Thyroid gland (tissue), 4 donors: ENCODE results near the gene KAT2A. TPM values are rescaled to one million over a fixed set of nuclear protein-coding genes. Genes with fewer than 3 reads are reported as not detected.

Source experiments
- DNase-seq, 2 donors: peaks; one replicate each; pipeline ENCODE4 v3.0.0-alpha.2; 2019
- H3K27ac ChIP-seq, 3 donors: fragments of 200-600 bp; sonication (generic); 1 replicate in 2 of 3; 2 replicates in 1 of 3; pipeline ENCODE4 v1.5.1; 2016 to 2019; ENCODE audit warnings: mild to moderate bottlenecking in 1 of 3, moderate library complexity in 1 of 3
- H3K27me3 ChIP-seq: fragments of 200-600 bp; sonication (generic); one replicate; pipeline ENCODE4 v1.5.1; 2019
- H3K36me3 ChIP-seq, 2 donors: fragments of 200-600 bp; sonication (generic); one replicate each; pipeline ENCODE4 v1.5.1; 2016 to 2019
- H3K4me1 ChIP-seq, 2 donors: fragments of 200-600 bp; sonication (generic); one replicate each; pipeline ENCODE4 v1.5.1; 2017 to 2019
- H3K4me3 ChIP-seq, 3 donors: fragments of 200-600 bp; sonication (generic); replicated peaks in 1 of 3; 1 replicate in 2 of 3; 2 replicates in 1 of 3; pipeline ENCODE4 v1.5.1; 2016; ENCODE audit warnings: mild to moderate bottlenecking in 1 of 3
- H3K9me3 ChIP-seq: fragments of 200-600 bp; sonication (generic); one replicate; pipeline ENCODE4 v1.5.1; 2017
- POLR2A ChIP-seq, 2 donors: fragments of 450-650 bp; IDR thresholded peaks; one replicate each; pipeline ENCODE4 v1.6.1; 2017; ENCODE audit warnings: antibody characterized with exemption in 2 of 2, mild to moderate bottlenecking in 2 of 2, moderate library complexity in 1 of 2
- WGBS, 2 donors: methylation state at CpG; one replicate each; pipeline ENCODE4 v1.1.5; 2017; 5-methylcytosine and 5-hydroxymethylcytosine counted together
- intact Hi-C: fragments of 100-400 bp; cut with DNase I; formaldehyde crosslinking; loops from one replicate; pipeline ENCODE4 v1.15.1; 2023
- total RNA-seq, 4 donors: library from RNA; depleted of rRNA; stranded (reverse); fragments of >200 nt; gene quantifications; one replicate each; pipeline ENCODE4 v1.2.3, GENCODE V29; 2016
- TF ChIP-seq, protein P1 (sequence below), 6 experiments: fragments of 200-600 bp in 3 of 6; fragments of 450-650 bp in 3 of 6; sonication (generic) in 3 of 6; IDR thresholded peaks; one replicate each; pipeline ENCODE4 v1.5.1; 2016 to 2019; ENCODE audit warnings: antibody characterized with exemption in 6 of 6, mild to moderate bottlenecking in 2 of 6, inconsistent platforms in 1 of 6, moderate library complexity in 1 of 6

KAT2A gene
- total RNA-seq, 4 donors from 2014 or later, result 14.2 to 37.9 (median 23.3) TPM

DNA sequence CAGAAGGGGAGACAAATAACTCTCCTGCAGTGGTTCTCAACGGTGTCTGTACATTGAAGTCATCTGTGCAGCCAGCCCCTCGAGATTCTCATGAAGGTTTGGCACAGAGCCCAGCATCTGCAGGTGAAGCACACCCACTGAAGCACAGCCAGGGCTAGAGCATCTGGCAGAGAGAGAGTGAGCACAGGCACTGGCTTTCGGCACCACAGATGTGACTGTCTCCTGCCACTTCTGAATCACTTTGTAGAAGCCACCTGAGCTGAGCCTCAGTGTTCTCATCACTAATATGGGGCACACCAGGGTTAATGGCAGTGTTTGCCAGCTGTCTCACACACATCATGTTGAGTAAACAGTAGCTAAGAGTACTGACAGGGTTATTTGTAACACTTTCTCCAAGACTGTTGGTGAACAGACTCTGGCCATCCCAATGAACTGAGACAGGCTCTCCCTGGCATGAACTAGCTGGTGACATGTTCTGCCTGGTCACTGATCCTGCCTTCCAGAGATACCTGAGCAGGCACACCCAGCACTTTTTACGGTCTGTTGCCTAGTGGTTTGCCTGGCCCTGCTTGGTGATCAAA is 12.4 kb upstream of the KAT2A start:
- DNase-seq, result peak; percentile 74 to 80
- no peaks in the 10 kb centered on the region for H3K27me3 ChIP-seq
- intact Hi-C loops, result no loop called here
- peaks cover 18% of the 10 kb centered on the region in 2 donors for H3K36me3 ChIP-seq
- peak overlapping the region; percentile 22 to 89 (median 86) for H3K27ac ChIP-seq
- TF ChIP-seq, protein P1, sequence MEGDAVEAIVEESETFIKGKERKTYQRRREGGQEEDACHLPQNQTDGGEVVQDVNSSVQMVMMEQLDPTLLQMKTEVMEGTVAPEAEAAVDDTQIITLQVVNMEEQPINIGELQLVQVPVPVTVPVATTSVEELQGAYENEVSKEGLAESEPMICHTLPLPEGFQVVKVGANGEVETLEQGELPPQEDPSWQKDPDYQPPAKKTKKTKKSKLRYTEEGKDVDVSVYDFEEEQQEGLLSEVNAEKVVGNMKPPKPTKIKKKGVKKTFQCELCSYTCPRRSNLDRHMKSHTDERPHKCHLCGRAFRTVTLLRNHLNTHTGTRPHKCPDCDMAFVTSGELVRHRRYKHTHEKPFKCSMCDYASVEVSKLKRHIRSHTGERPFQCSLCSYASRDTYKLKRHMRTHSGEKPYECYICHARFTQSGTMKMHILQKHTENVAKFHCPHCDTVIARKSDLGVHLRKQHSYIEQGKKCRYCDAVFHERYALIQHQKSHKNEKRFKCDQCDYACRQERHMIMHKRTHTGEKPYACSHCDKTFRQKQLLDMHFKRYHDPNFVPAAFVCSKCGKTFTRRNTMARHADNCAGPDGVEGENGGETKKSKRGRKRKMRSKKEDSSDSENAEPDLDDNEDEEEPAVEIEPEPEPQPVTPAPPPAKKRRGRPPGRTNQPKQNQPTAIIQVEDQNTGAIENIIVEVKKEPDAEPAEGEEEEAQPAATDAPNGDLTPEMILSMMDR (IDR thresholded peaks at IDR 0.05), result no peak
- TF ChIP-seq POLR2A (IDR thresholded peaks at IDR 0.05), result no peak
- H3K9me3 ChIP-seq, result no peaks in the 10 kb centered on the region
- H3K4me1 ChIP-seq, result peaks cover 53 to 92% of the 10 kb centered on the region in 2 donors
- 13 to 28% methylated on average over 4 of the region's 4 CpGs for WGBS, 2 donors
- H3K4me3 ChIP-seq, result no peak overlapping the region

DNA sequence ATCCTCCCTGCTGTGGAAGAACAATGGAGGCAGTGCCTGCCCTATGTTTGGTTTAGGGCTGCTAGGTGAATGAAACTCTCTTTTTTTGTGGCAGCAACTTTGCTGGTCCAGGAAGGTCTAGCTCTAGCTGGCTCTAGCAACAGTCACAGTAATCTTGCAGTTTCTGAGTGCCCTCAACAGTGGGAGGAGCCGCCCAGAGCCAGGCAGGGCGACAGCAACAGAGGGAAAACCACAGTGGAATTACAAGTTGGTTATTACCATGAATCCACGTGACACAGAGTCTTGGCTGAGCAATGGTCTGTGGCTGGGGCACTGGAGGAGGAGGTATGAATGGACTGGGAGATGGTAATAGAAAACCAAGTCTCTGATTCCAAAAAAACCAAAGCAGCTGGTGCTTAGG is 11.8 kb upstream of the KAT2A start:
- WGBS, 2 donors, result 14 to 17% methylated on average over 3 of the region's 3 CpGs
- intact Hi-C loops, result no loop called here
- peaks cover 23 to 24% of the 10 kb centered on the region in 2 donors for H3K36me3 ChIP-seq
- no peak overlapping the region for H3K4me3 ChIP-seq
- H3K27me3 ChIP-seq, result no peaks in the 10 kb centered on the region
- no peaks in the 10 kb centered on the region for H3K9me3 ChIP-seq
- TF ChIP-seq, protein P1 (IDR thresholded peaks at IDR 0.05), result no peak
- TF ChIP-seq POLR2A (IDR thresholded peaks at IDR 0.05), result peak in 1 of 2 donors; percentile 22
- DNase-seq, result peak; percentile 94 to 96
- peak overlapping the region; percentile 55 to 89 (median 86) for H3K27ac ChIP-seq
- peaks cover 49 to 86% of the 10 kb centered on the region in 2 donors for H3K4me1 ChIP-seq

GRCh38 chr17:42131981-42132432 is 10.8 kb upstream of the KAT2A start:
- H3K4me3 ChIP-seq, result no peak overlapping the region
- no peak for TF ChIP-seq POLR2A (IDR thresholded peaks at IDR 0.05)
- TF ChIP-seq, protein P1 (IDR thresholded peaks at IDR 0.05), result no peak
- H3K27ac ChIP-seq, result peak overlapping the region; percentile 55 to 89 (median 86)
- no peaks in the 10 kb centered on the region for H3K9me3 ChIP-seq
- intact Hi-C loops, result no loop called here
- H3K4me1 ChIP-seq, result peaks cover 49 to 83% of the 10 kb centered on the region in 2 donors
- no peaks in the 10 kb centered on the region for H3K27me3 ChIP-seq
- peaks cover 31 to 33% of the 10 kb centered on the region in 2 donors for H3K36me3 ChIP-seq
- WGBS, 2 donors, result 62% methylated on average over 4 of the region's 4 CpGs
- no peak for DNase-seq

DNA sequence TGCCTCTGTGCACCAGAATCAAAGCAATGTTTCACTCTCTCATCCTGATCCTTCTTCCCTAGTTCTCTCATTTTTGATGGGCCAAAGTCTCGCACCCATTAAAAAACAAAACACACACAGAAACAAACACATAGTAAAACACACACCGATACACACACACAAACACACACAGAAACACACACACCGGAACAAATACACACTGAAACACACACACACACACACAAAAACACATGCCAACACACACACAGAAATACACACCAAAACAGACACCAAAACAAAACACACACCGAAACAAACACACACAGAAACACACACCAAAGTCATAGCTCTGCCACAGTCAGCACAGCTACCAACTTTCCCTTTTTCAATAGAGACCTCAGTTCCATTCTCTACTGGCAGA is 10.1 kb upstream of the KAT2A start:
- no peak for TF ChIP-seq POLR2A (IDR thresholded peaks at IDR 0.05)
- TF ChIP-seq, protein P1 (IDR thresholded peaks at IDR 0.05), result no peak
- WGBS, 2 donors, result 97% methylated on average over 4 of the region's 4 CpGs
- no peaks in the 10 kb centered on the region for H3K9me3 ChIP-seq
- H3K4me3 ChIP-seq, result no peak overlapping the region
- peak overlapping the region; percentile 55 to 89 (median 86) for H3K27ac ChIP-seq
- H3K36me3 ChIP-seq, result peaks cover 32 to 37% of the 10 kb centered on the region in 2 donors
- intact Hi-C loops, result no loop called here
- no peaks in the 10 kb centered on the region for H3K27me3 ChIP-seq
- no peak for DNase-seq
- peaks cover 45 to 75% of the 10 kb centered on the region in 2 donors for H3K4me1 ChIP-seq

DNA sequence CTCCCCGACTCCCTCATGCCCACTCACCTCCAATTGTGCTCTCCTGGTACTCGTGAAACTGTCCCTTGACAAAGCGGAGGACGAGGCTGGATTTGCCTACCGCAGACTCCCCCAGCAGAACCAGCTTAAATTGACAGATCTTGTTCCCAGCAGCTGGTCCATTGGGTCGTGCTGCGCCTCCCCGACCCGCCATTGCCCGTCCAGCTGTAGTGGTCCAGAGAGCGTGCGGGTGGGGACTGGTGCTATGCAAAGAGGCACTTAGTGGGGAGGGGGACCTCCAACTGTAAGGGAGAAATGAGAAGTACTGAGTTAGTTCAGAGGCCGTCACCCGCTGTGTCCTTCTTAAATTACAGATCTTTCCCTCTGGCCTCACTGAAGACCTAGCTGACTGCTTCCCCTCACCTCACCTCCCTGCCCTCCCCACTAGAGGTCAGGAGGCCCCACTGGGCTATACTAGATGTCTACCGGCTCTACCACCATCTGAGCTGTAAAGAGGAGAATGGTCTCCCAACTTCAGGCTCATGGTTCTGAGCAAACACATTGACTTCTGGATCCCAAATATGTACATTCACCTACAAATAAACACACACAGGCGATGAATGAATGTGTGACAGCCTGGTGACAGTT is 9.3 kb upstream of the KAT2A start:
- Histone ChIP-seq H3K27me3 (no peaks in the 10 kb centered on the region), H3K4me1 (peaks cover 37 to 67% of the 10 kb centered on the region in 2 donors), H3K4me3 (no peak overlapping the region), H3K9me3 (no peaks in the 10 kb centered on the region), H3K36me3 (peaks cover 40 to 45% of the 10 kb centered on the region in 2 donors), H3K27ac (peak overlapping the region in 2 of 3 donors; percentile 86 to 89)
- no peak for DNase-seq
- WGBS, 2 donors, result 95% methylated on average over 16 of the region's 16 CpGs
- intact Hi-C loops, result no loop called here
- TF ChIP-seq, protein P1 (IDR thresholded peaks at IDR 0.05), result no peak
- no peak for TF ChIP-seq POLR2A (IDR thresholded peaks at IDR 0.05)
